SJCRH30 (cell line): Measurements from ENCODE around the gene ZNF543. TPM values are rescaled to one million over a fixed set of nuclear protein-coding genes. Genes with fewer than 3 reads are reported as not detected.

ENCODE experiments used
- total RNA-seq: library from RNA; depleted of rRNA; stranded (reverse); fragments of >200 nt; shearing (Covaris generic); gene quantifications from 2 replicates; pipeline ENCODE4 v1.2.3, GENCODE V29; 2014; rRNA removed

Gene ZNF543
- total RNA-seq, 1 experiment from 2014 or later: 13.5 TPM

Other genes with a start within 250 kb of the ZNF543 start
- not detected in 2 replicates for gene USP29, start 200.5 kb upstream of the ZNF543 start, total RNA-seq
- gene ZIM3, start 175.3 kb upstream of the ZNF543 start, total RNA-seq: not detected in 2 replicates
- gene DUXA, start 153.0 kb upstream of the ZNF543 start, total RNA-seq: not detected in 2 replicates
- 15.5 and 18.2 TPM in 2 replicates for gene ZNF264, start 129.0 kb upstream of the ZNF543 start, total RNA-seq
- 0.79 and 0.93 TPM in 2 replicates for gene AURKC, start 89.4 kb upstream of the ZNF543 start, total RNA-seq
- 14.7 and 15.5 TPM in 2 replicates for gene ZNF805, start 79.8 kb upstream of the ZNF543 start, total RNA-seq
- 39.4 and 40.5 TPM in 2 replicates for gene ZNF460, start 40.0 kb upstream of the ZNF543 start, total RNA-seq
- 9.6 and 10.9 TPM in 2 replicates for gene ZNF304, start 30.8 kb downstream of the ZNF543 start, total RNA-seq
- gene TRAPPC2B, start 43.1 kb downstream of the ZNF543 start, total RNA-seq: 13.2 and 17.3 TPM in 2 replicates
- gene ZNF547, start 43.1 kb downstream of the ZNF543 start, total RNA-seq: 1.9 and 2.0 TPM in 2 replicates
- 12.3 and 15.1 TPM in 2 replicates for gene ZNF548, start 69.4 kb downstream of the ZNF543 start, total RNA-seq
- 11.4 and 13.1 TPM in 2 replicates for gene ZNF17, start 90.7 kb downstream of the ZNF543 start, total RNA-seq
- 19.4 and 20.6 TPM in 2 replicates for gene ZNF749, start 114.9 kb downstream of the ZNF543 start, total RNA-seq
- 0.66 and 0.67 TPM in 2 replicates for gene VN1R1, start 136.7 kb downstream of the ZNF543 start, total RNA-seq
- gene ZNF772, start 157.1 kb downstream of the ZNF543 start, total RNA-seq: 15.6 and 16.0 TPM in 2 replicates
- gene ZNF419, start 167.3 kb downstream of the ZNF543 start, total RNA-seq: 9.4 and 12.3 TPM in 2 replicates
- gene ZNF773, start 179.5 kb downstream of the ZNF543 start, total RNA-seq: 12.2 and 15.1 TPM in 2 replicates
- gene ZNF549, start 206.9 kb downstream of the ZNF543 start, total RNA-seq: 8.1 and 9.1 TPM in 2 replicates
- gene ZNF550, start 239.4 kb downstream of the ZNF543 start, total RNA-seq: 11.8 and 13.4 TPM in 2 replicates